K562 (cell line): Measurements from ENCODE around the gene RABEPK. TPM values are rescaled to one million over a fixed set of nuclear protein-coding genes. Genes with fewer than 3 reads are reported as not detected.

Experiments
- ATAC-seq: fragments of 200-7000 bp; cut with Tn5 transposase; 3 replicates; pipeline ENCODE4 v1.9.1; 2020; ENCODE audit warnings: moderate library complexity
- BruUV-seq: library from RNA; stranded (reverse); fragments of 400-500 nt; replicated peaks from 2 replicates; lab custom pipeline; 2021; lab: Mats Ljungman, UMichigan
- CTCF ChIA-PET: fragments of 300-600 bp; formaldehyde crosslinking; extraction: SDS; loops from one replicate; lab custom pipeline; 2021; ENCODE audit warnings: low intra/inter-chr PET ratio; lab: Yijun Ruan, JAX
- POLR2A ChIA-PET: fragments of 300-600, 350-650 bp; sonication (Branson Sonifier 250); formaldehyde crosslinking; extraction: SDS; loops from one replicate; lab custom pipeline; 2021; ENCODE audit warnings: antibody characterized with exemption, inconsistent platforms; lab: Yijun Ruan, JAX
- DNase-seq, 4 experiments: peaks; one replicate each; pipeline versions ENCODE4 v3.0.0 to v3.0.0-alpha.2; 2011 to 2018; ENCODE audit warnings: low spot score in 3 of 4, mixed read lengths in 3 of 4; ENCODE audit errors: extremely low read depth in 1 of 4
- FAIRE-seq: peaks from 2 replicates; lab custom pipeline; 2011; peaks lifted over from hg19 to GRCh38; lab: Jason Lieb, UNC
- H2AFZ ChIP-seq: 2 replicates; pipeline ENCODE4 v1.6.0; 2011; ENCODE audit warnings: low read depth, low read length, control low read depth, inconsistent platforms
- H3K27ac ChIP-seq: fragments of 200-600 bp; 3 replicates; pipeline ENCODE4 v1.8.0; 2011; ENCODE audit warnings: low read depth, mild to moderate bottlenecking, control low read depth, inconsistent platforms, low read length, moderate library complexity, mixed read lengths; ENCODE audit errors: extremely low read depth
- H3K27me3 ChIP-seq, 2 experiments: fragments of 300-600 bp in 1 of 2; 2 replicates in 1 of 2; 3 replicates in 1 of 2; pipeline versions ENCODE4 v1.6.0 to v1.8.0; 2011; ENCODE audit warnings: inconsistent platforms in 2 of 2, low read length in 2 of 2, mild to moderate bottlenecking in 1 of 2, mixed read lengths in 1 of 2, moderate library complexity in 1 of 2; ENCODE audit not compliant: control insufficient read depth in 2 of 2, insufficient read depth in 2 of 2
- H3K36me3 ChIP-seq: fragments of 300-600 bp; 3 replicates; pipeline ENCODE4 v1.8.0; 2011; ENCODE audit warnings: mild to moderate bottlenecking, low read length, inconsistent platforms; ENCODE audit not compliant: control insufficient read depth, insufficient read depth
- H3K4me1 ChIP-seq, 2 experiments: fragments of 200-600 bp in 1 of 2; replicated peaks in 1 of 2; 2 replicates in 1 of 2; 3 replicates in 1 of 2; pipeline versions ENCODE4 v1.5.1 to v1.8.0; 2011; ENCODE audit warnings: inconsistent platforms in 2 of 2, low read length in 2 of 2, mild to moderate bottlenecking in 1 of 2, mixed read lengths in 1 of 2, moderate library complexity in 1 of 2; ENCODE audit not compliant: control insufficient read depth in 2 of 2, insufficient read depth in 2 of 2
- H3K4me2 ChIP-seq: 2 replicates; pipeline ENCODE4 v1.6.1; 2011; ENCODE audit warnings: low read length, control low read depth, inconsistent platforms, mixed read lengths; ENCODE audit not compliant: insufficient read depth
- H3K4me3 ChIP-seq: fragments of 200-600 bp; sonication (generic), shearing (Covaris generic); 2 replicates; pipeline ENCODE4 v1.5.1; 2016; ENCODE audit warnings: control low read depth, inconsistent platforms
- H3K79me2 ChIP-seq: fragments of 200-600 bp; 3 replicates; pipeline ENCODE4 v1.8.0; 2011; ENCODE audit warnings: low read length, inconsistent platforms; ENCODE audit not compliant: control insufficient read depth, insufficient read depth
- H3K9ac ChIP-seq, 2 experiments: 2 replicates each; pipeline versions ENCODE4 v1.6.0 to v1.6.1; 2011; ENCODE audit warnings: low read depth in 2 of 2, low read length in 2 of 2, control low read depth in 1 of 2, inconsistent platforms in 1 of 2, mild to moderate bottlenecking in 1 of 2, mixed read lengths in 1 of 2; ENCODE audit not compliant: insufficient read depth in 1 of 2
- H3K9me1 ChIP-seq: one replicate; pipeline ENCODE4 v1.6.0; 2011; ENCODE audit warnings: inconsistent platforms, mild to moderate bottlenecking, low read length, moderate library complexity; ENCODE audit not compliant: control insufficient read depth, insufficient read depth
- H3K9me3 ChIP-seq: replicated peaks from 2 replicates; pipeline ENCODE4 v1.5.1; 2011; ENCODE audit warnings: low read depth, low read length, inconsistent platforms; ENCODE audit not compliant: control insufficient read depth, insufficient read depth
- H4K20me1 ChIP-seq: replicated peaks from 2 replicates; pipeline ENCODE4 v1.6.1; 2011; ENCODE audit warnings: low read length, inconsistent platforms, mixed read lengths; ENCODE audit not compliant: control insufficient read depth, insufficient read depth
- CHAMP1 ChIP-seq: fragments of 450-650 bp; IDR thresholded peaks from 2 replicates; pipeline ENCODE4 v1.6.1; 2016; ENCODE audit warnings: mild to moderate bottlenecking
- FOXK1 ChIP-seq: sonication (generic); formaldehyde crosslinking; IDR thresholded peaks from 2 replicates; pipeline ENCODE4 v1.8.0; 2022; ENCODE audit warnings: missing genetic modification reagents, mild to moderate bottlenecking, borderline replicate concordance
- IRF2 ChIP-seq: sonication (generic); formaldehyde crosslinking; IDR thresholded peaks from 2 replicates; pipeline ENCODE4 v1.8.1; 2022; ENCODE audit warnings: mild to moderate bottlenecking, missing genetic modification reagents
- JUNB ChIP-seq: fragments of 450-650 bp; formaldehyde crosslinking; conservative IDR thresholded peaks from 2 replicates; pipeline ENCODE4 v1.4.0; 2020; ENCODE audit warnings: mild to moderate bottlenecking
- MTA1 ChIP-seq: fragments of 450-650 bp; IDR thresholded peaks from 2 replicates; pipeline ENCODE4 v1.6.1; 2017; ENCODE audit warnings: borderline replicate concordance
- SAP30 ChIP-seq: fragments of 200-600 bp; sonication (generic); IDR thresholded peaks from 2 replicates; pipeline ENCODE4 v1.6.1; 2012; ENCODE audit warnings: borderline replicate concordance, low read depth, mild to moderate bottlenecking, moderate library complexity, low read length, control low read depth, inconsistent platforms; ENCODE audit not compliant: insufficient read depth, poor library complexity, severe bottlenecking
- SIN3A ChIP-seq, 2 experiments: fragments of 150-350 bp in 1 of 2; IDR thresholded peaks; 2 replicates each; pipeline ENCODE4 v1.6.1; 2011 to 2016; ENCODE audit warnings: borderline replicate concordance in 2 of 2, low read depth in 2 of 2, low read length in 2 of 2, mild to moderate bottlenecking in 2 of 2, moderate library complexity in 2 of 2; ENCODE audit not compliant: control insufficient read depth in 1 of 2
- SMARCB1 ChIP-seq: IDR thresholded peaks from 2 replicates; pipeline ENCODE4 v1.6.1; 2011; ENCODE audit warnings: improper control_type of control experiment, low read depth; ENCODE audit not compliant: insufficient read length
- XRCC3 ChIP-seq: fragments of 450-650 bp; IDR thresholded peaks from 2 replicates; pipeline ENCODE4 v1.6.1; 2017; ENCODE audit warnings: mild to moderate bottlenecking, moderate library complexity
- ZFP91 ChIP-seq: sonication (generic); formaldehyde crosslinking; IDR thresholded peaks from 2 replicates; pipeline ENCODE4 v1.8.0; 2022; ENCODE audit warnings: mild to moderate bottlenecking, missing genetic modification reagents
- ZNF274 ChIP-seq: IDR thresholded peaks from 2 replicates; pipeline ENCODE4 v1.6.1; 2011; ENCODE audit warnings: low read depth, mild to moderate bottlenecking, low read length, moderate library complexity, borderline replicate concordance
- ZNF586 ChIP-seq: fragments of 450-650 bp; formaldehyde crosslinking; conservative IDR thresholded peaks from 2 replicates; pipeline ENCODE4 v1.4.0; 2020; ENCODE audit warnings: mild to moderate bottlenecking, moderate library complexity
- WGBS: fragments of 100-300 bp; shearing (Covaris generic); methylation state at CpG from one replicate; pipeline ENCODE4 v1.1.6; 2016; ENCODE audit warnings: low coverage, mixed read lengths; ENCODE audit not compliant: insufficient coverage; ENCODE audit errors: missing lambda C conversion rate; 5-methylcytosine and 5-hydroxymethylcytosine counted together
- in situ Hi-C: fragments of 300-500 bp; cut with MboI; formaldehyde crosslinking; loops from 4 replicates; pipeline ENCODE4 v1.15.0; 2018; ENCODE audit warnings: inconsistent platforms, mixed read lengths
- intact Hi-C: fragments of 100-400 bp; cut with micrococcal nuclease; formaldehyde crosslinking; loops from 2 replicates; pipeline ENCODE4 v1.14.2; 2022
- polyA plus RNA-seq, 8 experiments: library from polyadenylated mRNA; depleted of rRNA in 4 of 8; stranded (reverse) in 5 of 8; unstranded in 3 of 8; fragments of >200 nt; fragmentation: Nextera tagmentation in 2 of 8; fragmentation: Illumina TruSeq in 1 of 8; extraction: Ambion mirVana in 2 of 8; extraction: Trizol in 1 of 8; gene quantifications; 2 replicates each; pipeline versions ENCODE4 v1.2.1 to v1.2.3, GENCODE V29; 2011 to 2014; ENCODE audit warnings: inconsistent platforms in 1 of 8, missing spikeins in 1 of 8
- total RNA-seq, 7 experiments: library from RNA; depleted of rRNA in 6 of 7; stranded (reverse); fragments of >200 nt in 6 of 7; fragmentation: Illumina TruSeq in 2 of 7; extraction: Trizol in 2 of 7; gene quantifications; 2 replicates each; pipeline versions ENCODE4 v1.2.1 to v1.2.3, GENCODE V29; 2011 to 2021; ENCODE audit warnings: low replicate concordance in 1 of 7

RABEPK gene
- total and polyA plus RNA-seq, 9 of the 15 experiments (the other 6 are each of a cell fraction or from before 2014, with no cell fraction given) = 38.3 to 113 (median 52.8) TPM

GRCh38 chr9:125218621-125219020, 18.3 kb downstream of the RABEPK start:
- no peaks in the 10 kb centered on the region for H3K4me1 ChIP-seq
- H3K4me3 ChIP-seq = no peak overlapping the region
- H3K36me3 ChIP-seq = peaks cover 57% of the 10 kb centered on the region; the same call in 2 of the 3 replicates
- TF ChIP-seq MTA1 (no peak), CHAMP1 (no peak), ZFP91 (CRISPR knock-in tag) (no peak), SIN3A (IDR thresholded peaks at IDR 0.05; ENCODE audit: borderline replicate concordance in 2 of 2, control insufficient read depth in 1 of 2, low read depth in 2 of 2, low read length in 2 of 2) (no peak), XRCC3 (no peak), SAP30 (no peak), FOXK1 (CRISPR knock-in tag) (no peak), IRF2 (no peak), ZNF586 (no peak), SMARCB1 (no peak), JUNB (CRISPR knock-in tag) (no peak), ZNF274 (no peak)
- no peaks in the 10 kb centered on the region for H3K27me3 ChIP-seq
- H3K9me1 ChIP-seq = no peaks in the 10 kb centered on the region
- H3K79me2 ChIP-seq = no peaks in the 10 kb centered on the region
- no peak overlapping the region for H3K27ac ChIP-seq
- no peak overlapping the region for H2AFZ ChIP-seq
- no peak for FAIRE-seq
- H3K9ac ChIP-seq = no peak overlapping the region
- POLR2A ChIA-PET = interaction anchor here (0.6 to 2.2 kb wide), 3 partner anchors 13 to 17 kb away, joined by 3 to 14 read pairs (median 11); no protein-coding TSS in a partner anchor
- no peaks in the 10 kb centered on the region for H3K9me3 ChIP-seq
- no peaks in the 10 kb centered on the region for H4K20me1 ChIP-seq
- WGBS = 97% methylated on average over 3 of the region's 3 CpGs
- no peak for DNase-seq
- BruUV-seq = no TSS peak
- in situ Hi-C loops = no loop called here
- CTCF ChIA-PET = no interaction called here
- ATAC-seq = no peak
- intact Hi-C loops = no loop called here
- no peak overlapping the region for H3K4me2 ChIP-seq
